Prostate gland (tissue), 2 donors: ENCODE measurements around the gene CPT1C. TPM values are rescaled to one million over a fixed set of nuclear protein-coding genes. Genes with fewer than 3 reads are reported as not detected.

Experiments
- DNase-seq: peaks from one replicate; pipeline ENCODE4 v3.0.0-alpha.2; 2019; ENCODE audit warnings: low spot score
- H3K27ac ChIP-seq, 2 donors: fragments of 200-600 bp; sonication (generic); 2 replicates each; pipeline ENCODE4 v1.5.1; 2017 to 2019
- H3K27me3 ChIP-seq: fragments of 200-600 bp; sonication (generic); replicated peaks from 2 replicates; pipeline ENCODE4 v1.5.1; 2019; ENCODE audit not compliant: insufficient read depth
- H3K36me3 ChIP-seq, 2 donors: fragments of 200-600 bp; sonication (generic); 1 replicate in 1 of 2; 2 replicates in 1 of 2; pipeline versions ENCODE4 v1.5.1 to v1.8.1; 2017 to 2019
- H3K4me1 ChIP-seq: fragments of 200-600 bp; sonication (generic); replicated peaks from 2 replicates; pipeline ENCODE4 v1.5.1; 2019
- H3K4me3 ChIP-seq, 2 donors: fragments of 200-600 bp; sonication (generic); 2 replicates each; pipeline ENCODE4 v1.5.1; 2017 to 2019
- H3K9me3 ChIP-seq: fragments of 200-600 bp; sonication (generic); 2 replicates; pipeline ENCODE4 v1.5.1; 2017
- POLR2A ChIP-seq: fragments of 450-650 bp; IDR thresholded peaks from one replicate; pipeline ENCODE4 v1.6.1; 2016; ENCODE audit warnings: antibody characterized with exemption, mild to moderate bottlenecking
- POLR2AphosphoS5 ChIP-seq: sonication (generic); formaldehyde crosslinking; IDR thresholded peaks from one replicate; pipeline ENCODE4 v1.6.1; 2017; ENCODE audit warnings: antibody characterized with exemption
- WGBS: methylation state at CpG from one replicate; pipeline ENCODE4 v1.1.5; 2018; 5-methylcytosine and 5-hydroxymethylcytosine counted together
- intact Hi-C: fragments of 100-400 bp; cut with DNase I; formaldehyde crosslinking; loops from one replicate; pipeline ENCODE4 v1.14.2; 2022
- total RNA-seq, 2 donors: library from RNA; depleted of rRNA; stranded (reverse); fragments of >200 nt; gene quantifications; one replicate each; pipeline ENCODE4 v1.1.0, GENCODE V29; 2016
- TF ChIP-seq, protein P1 (sequence below), 4 experiments: fragments of 200-600 bp in 2 of 4; fragments of 450-650 bp in 2 of 4; sonication (generic) in 2 of 4; IDR thresholded peaks; 1 replicate in 3 of 4; 2 replicates in 1 of 4; pipeline ENCODE4 v1.5.1; 2016 to 2019; ENCODE audit warnings: antibody characterized with exemption in 4 of 4, mild to moderate bottlenecking in 2 of 4, moderate library complexity in 2 of 4

The CPT1C gene
- total RNA-seq, 2 donors from 2014 or later = 0.96 to 5.5 TPM

DNA sequence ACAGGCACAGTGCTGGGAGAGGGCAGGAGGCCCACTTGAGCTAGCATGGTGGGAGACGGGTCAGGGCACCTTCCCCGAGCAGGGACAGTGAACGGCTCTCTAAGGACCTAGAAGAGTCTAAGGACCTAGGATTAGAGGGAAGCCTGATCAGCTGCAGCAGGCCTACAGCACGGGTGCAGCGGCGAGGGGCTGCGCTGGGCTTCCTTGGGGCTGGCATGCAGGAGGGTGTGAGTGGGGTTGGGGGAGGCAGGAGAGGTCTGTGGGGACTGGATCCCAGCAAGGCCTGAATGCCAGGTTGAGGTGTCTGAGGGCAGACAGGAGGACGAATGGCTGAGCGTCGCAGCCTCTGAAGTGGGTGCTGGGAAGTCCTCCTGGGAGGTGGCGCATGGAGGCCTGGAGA lies 45.3 kb upstream of the CPT1C start:
- 84% methylated on average over 11 of the region's 11 CpGs for WGBS
- Histone ChIP-seq H3K4me3 (no peak overlapping the region), H3K36me3 (peaks cover 3 to 6% of the 10 kb centered on the region in 2 donors), H3K27me3 (no peaks in the 10 kb centered on the region), H3K4me1 (peaks cover 13% of the 10 kb centered on the region), H3K9me3 (no peaks in the 10 kb centered on the region), H3K27ac (no peak overlapping the region)
- TF ChIP-seq, protein P1, sequence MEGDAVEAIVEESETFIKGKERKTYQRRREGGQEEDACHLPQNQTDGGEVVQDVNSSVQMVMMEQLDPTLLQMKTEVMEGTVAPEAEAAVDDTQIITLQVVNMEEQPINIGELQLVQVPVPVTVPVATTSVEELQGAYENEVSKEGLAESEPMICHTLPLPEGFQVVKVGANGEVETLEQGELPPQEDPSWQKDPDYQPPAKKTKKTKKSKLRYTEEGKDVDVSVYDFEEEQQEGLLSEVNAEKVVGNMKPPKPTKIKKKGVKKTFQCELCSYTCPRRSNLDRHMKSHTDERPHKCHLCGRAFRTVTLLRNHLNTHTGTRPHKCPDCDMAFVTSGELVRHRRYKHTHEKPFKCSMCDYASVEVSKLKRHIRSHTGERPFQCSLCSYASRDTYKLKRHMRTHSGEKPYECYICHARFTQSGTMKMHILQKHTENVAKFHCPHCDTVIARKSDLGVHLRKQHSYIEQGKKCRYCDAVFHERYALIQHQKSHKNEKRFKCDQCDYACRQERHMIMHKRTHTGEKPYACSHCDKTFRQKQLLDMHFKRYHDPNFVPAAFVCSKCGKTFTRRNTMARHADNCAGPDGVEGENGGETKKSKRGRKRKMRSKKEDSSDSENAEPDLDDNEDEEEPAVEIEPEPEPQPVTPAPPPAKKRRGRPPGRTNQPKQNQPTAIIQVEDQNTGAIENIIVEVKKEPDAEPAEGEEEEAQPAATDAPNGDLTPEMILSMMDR (IDR thresholded peaks at IDR 0.05) = no peak
- TF ChIP-seq POLR2A (no peak), POLR2AphosphoS5 (no peak)
- intact Hi-C loops = no loop called here
- no peak for DNase-seq

DNA sequence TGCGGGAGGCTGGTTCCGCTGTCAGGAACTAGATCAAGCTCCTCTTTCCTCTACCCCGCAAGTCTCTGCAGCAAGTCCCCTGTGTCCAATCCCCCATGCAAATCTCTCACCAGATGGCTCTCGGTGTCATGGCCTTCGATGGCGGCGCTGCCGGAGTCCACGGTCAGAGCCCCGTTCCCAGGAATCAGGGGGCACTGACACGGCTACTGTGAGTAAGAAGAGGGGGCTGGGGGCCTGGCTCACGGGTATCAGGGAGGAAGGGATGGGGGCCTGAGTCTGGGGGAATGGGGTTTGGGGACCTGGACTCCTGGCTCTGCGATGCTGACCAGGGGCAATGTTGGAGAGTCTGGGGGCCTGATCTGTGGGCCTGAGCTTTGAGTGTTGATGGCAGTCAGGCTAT lies 44.9 kb upstream of the CPT1C start:
- Histone ChIP-seq H3K27ac (no peak overlapping the region), H3K4me1 (peaks cover 13% of the 10 kb centered on the region), H3K4me3 (no peak overlapping the region), H3K9me3 (no peaks in the 10 kb centered on the region), H3K36me3 (peaks cover 4 to 6% of the 10 kb centered on the region in 2 donors), H3K27me3 (no peaks in the 10 kb centered on the region)
- no peak for DNase-seq
- TF ChIP-seq POLR2A (no peak), POLR2AphosphoS5 (no peak)
- TF ChIP-seq, protein P1 (IDR thresholded peaks at IDR 0.05) = no peak
- intact Hi-C loops = no loop called here
- WGBS = 89% methylated on average over 13 of the region's 13 CpGs

DNA sequence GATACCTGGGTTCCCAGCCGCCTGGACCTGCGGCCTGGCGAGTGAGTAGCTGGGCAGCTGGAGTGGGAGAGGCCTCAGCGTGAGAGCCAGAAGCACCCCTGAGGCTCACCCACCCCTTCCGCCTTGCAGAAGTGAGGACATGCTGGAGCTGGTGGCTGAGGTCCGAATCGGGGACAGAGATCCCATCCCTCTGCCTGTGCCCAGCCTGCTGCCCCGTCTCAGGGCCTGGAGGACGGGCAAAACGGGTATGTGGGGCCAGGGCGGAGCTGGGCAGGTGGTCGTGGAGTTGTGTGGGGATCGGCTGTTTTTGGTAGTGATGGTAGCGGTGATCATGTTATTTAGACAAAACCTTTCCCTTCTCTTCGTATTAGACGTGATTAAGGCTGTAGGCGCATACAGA lies 44.3 kb upstream of the CPT1C start:
- H3K27me3 ChIP-seq = no peaks in the 10 kb centered on the region
- intact Hi-C loops = no loop called here
- no peak overlapping the region for H3K27ac ChIP-seq
- TF ChIP-seq POLR2A = no peak
- no peak for TF ChIP-seq POLR2AphosphoS5
- TF ChIP-seq, protein P1 (IDR thresholded peaks at IDR 0.05) = no peak
- H3K4me3 ChIP-seq = no peak overlapping the region
- WGBS = 93% methylated on average over 17 of the region's 17 CpGs
- peaks cover 13% of the 10 kb centered on the region for H3K4me1 ChIP-seq
- no peak for DNase-seq
- H3K36me3 ChIP-seq = peaks cover 4 to 12% of the 10 kb centered on the region in 2 donors
- H3K9me3 ChIP-seq = no peaks in the 10 kb centered on the region

GRCh38 chr19:49651029-49651819 lies 39.7 kb upstream of the CPT1C start:
- no peak for TF ChIP-seq POLR2A
- TF ChIP-seq, protein P1 (IDR thresholded peaks at IDR 0.05) = no peak
- no peak for TF ChIP-seq POLR2AphosphoS5
- H3K36me3 ChIP-seq = peaks cover 25 to 36% of the 10 kb centered on the region in 2 donors
- H3K27me3 ChIP-seq = no peaks in the 10 kb centered on the region
- no peak overlapping the region for H3K27ac ChIP-seq
- 95% methylated on average over 64 of the region's 72 CpGs for WGBS
- H3K9me3 ChIP-seq = no peaks in the 10 kb centered on the region
- no peak for DNase-seq
- intact Hi-C loops = no loop called here
- no peaks in the 10 kb centered on the region for H3K4me1 ChIP-seq
- no peak overlapping the region for H3K4me3 ChIP-seq
